OCI-LY3 (cell line): ENCODE measurements around the gene MED4.
"Not testable (repeated sequence)": the region's sequence is repeated elsewhere in the genome, so short reads cannot be mapped to it uniquely, and the experiment has no call there.

Experiments
- H2AFZ ChIP-seq: fragments of 200-600, 300-600 bp; shearing (Covaris generic); 2 replicates; pipeline ENCODE4 v1.6.0; 2014; ENCODE audit warnings: antibody characterized with exemption, low read depth, low read length
- H3K27ac ChIP-seq: fragments of 200-600, 300-600 bp; sonication (generic); 2 replicates; pipeline ENCODE4 v1.5.1; 2014; ENCODE audit warnings: mild to moderate bottlenecking, low read length, moderate library complexity, mixed read lengths
- H3K27me3 ChIP-seq: fragments of 200-600, 300-600 bp; sonication (generic); 2 replicates; pipeline ENCODE4 v1.6.1; 2014; ENCODE audit warnings: low read depth, low read length, mixed read lengths
- H3K36me3 ChIP-seq: fragments of 200-600, 300-600 bp; sonication (generic); replicated peaks from 2 replicates; pipeline ENCODE3; 2014; ENCODE audit warnings: low read depth, low read length, mixed read lengths
- H3K4me1 ChIP-seq: fragments of 300-600, 200-600 bp; sonication (generic); 2 replicates; pipeline ENCODE4 v1.6.1; 2014; ENCODE audit warnings: low read length, mixed read lengths
- H3K4me2 ChIP-seq: fragments of 200-600, 300-600 bp; sonication (generic); 2 replicates; pipeline ENCODE4 v1.6.1; 2014; ENCODE audit warnings: low read length, mixed read lengths
- H3K4me3 ChIP-seq: fragments of 300-600, 200-600 bp; sonication (generic); 2 replicates; pipeline ENCODE4 v1.5.1; 2014; ENCODE audit warnings: antibody characterized with exemption, mild to moderate bottlenecking, low read length, moderate library complexity
- H3K79me2 ChIP-seq: fragments of 300-600, 200-600 bp; shearing (Covaris generic); 2 replicates; pipeline ENCODE4 v1.6.1; 2014; ENCODE audit warnings: mild to moderate bottlenecking, low read length, mixed read lengths
- H3K9ac ChIP-seq: fragments of 300-600, 200-600 bp; shearing (Covaris generic); 2 replicates; pipeline ENCODE4 v1.6.0; 2014; ENCODE audit warnings: mild to moderate bottlenecking, low read length, moderate library complexity
- H3K9me3 ChIP-seq: fragments of 200-600, 300-600 bp; shearing (Covaris generic); 2 replicates; pipeline ENCODE4 v1.6.1; 2014; ENCODE audit warnings: low read length, mixed read lengths; ENCODE audit not compliant: insufficient read depth
- H4K20me1 ChIP-seq: fragments of 200-600, 300-600 bp; sonication (generic); 2 replicates; pipeline ENCODE4 v1.6.1; 2016; ENCODE audit warnings: low read length, mixed read lengths; ENCODE audit not compliant: insufficient read depth
- CTCF ChIP-seq: fragments of 200-600, 300-600 bp; sonication (generic); IDR thresholded peaks from 2 replicates; pipeline ENCODE4 v1.5.1; 2014; ENCODE audit warnings: antibody characterized with exemption, low read length, low read depth
- EZH2phosphoT487 ChIP-seq: fragments of 200-600 bp; shearing (Covaris generic); IDR thresholded peaks from 2 replicates; pipeline ENCODE4 v1.6.1; 2018; ENCODE audit warnings: antibody characterized with exemption, mixed run types, low read depth

Gene MED4

GRCh38 chr13:48066310-48066989 is 28.5 kb downstream of the MED4 start:
- H3K36me3 ChIP-seq, result peaks cover 64% of the 10 kb centered on the region
- H3K4me2 ChIP-seq, result no peak overlapping the region
- no peak overlapping the region for H2AFZ ChIP-seq
- no peak for TF ChIP-seq EZH2phosphoT487
- no peak for TF ChIP-seq CTCF
- H3K9ac ChIP-seq, result no peak overlapping the region
- no peaks in the 10 kb centered on the region for H3K9me3 ChIP-seq
- peak overlapping the region; percentile 42 for H3K27ac ChIP-seq
- H3K27me3 ChIP-seq, result no peaks in the 10 kb centered on the region
- peaks cover 14% of the 10 kb centered on the region for H3K4me1 ChIP-seq
- no peaks in the 10 kb centered on the region for H4K20me1 ChIP-seq
- H3K79me2 ChIP-seq, result no peaks in the 10 kb centered on the region
- no peak overlapping the region for H3K4me3 ChIP-seq

GRCh38 chr13:48059951-48060350 is 35.0 kb downstream of the MED4 start:
- H2AFZ ChIP-seq, H3K79me2 ChIP-seq: not testable (repeated sequence)

GRCh38 chr13:48058536-48058935 is 36.4 kb downstream of the MED4 start:
- not testable (repeated sequence) for H3K79me2 ChIP-seq, H3K9me3 ChIP-seq, H3K27me3 ChIP-seq, H3K9ac ChIP-seq, H2AFZ ChIP-seq, H3K4me1 ChIP-seq, H3K4me2 ChIP-seq, H3K27ac ChIP-seq, H4K20me1 ChIP-seq, H3K4me3 ChIP-seq
- H3K36me3 ChIP-seq, result peaks cover 13% of the 10 kb centered on the region

More at GRCh38 chr13:48059951-48060350, 35.0 kb downstream of the MED4 start:
- not testable (repeated sequence) for H3K36me3 ChIP-seq, H3K9ac ChIP-seq, H3K27ac ChIP-seq, H3K4me1 ChIP-seq, H4K20me1 ChIP-seq, H3K27me3 ChIP-seq, H3K9me3 ChIP-seq, H3K4me2 ChIP-seq, H3K4me3 ChIP-seq

GRCh38 chr13:48055712-48056111 is 39.2 kb downstream of the MED4 start:
- H3K36me3 ChIP-seq, result peaks cover 31% of the 10 kb centered on the region
- H3K4me3 ChIP-seq, result no peak overlapping the region

GRCh38 chr13:48054601-48055000 is 40.3 kb downstream of the MED4 start:
- Histone ChIP-seq H4K20me1 (no peaks in the 10 kb centered on the region), H3K9ac (no peak overlapping the region), H3K4me1 (no peaks in the 10 kb centered on the region), H3K36me3 (peaks cover 31% of the 10 kb centered on the region), H3K4me3 (no peak overlapping the region), H3K9me3 (no peaks in the 10 kb centered on the region), H3K27ac (no peak overlapping the region), H3K4me2 (no peak overlapping the region), H2AFZ (no peak overlapping the region), H3K27me3 (no peaks in the 10 kb centered on the region), H3K79me2 (no peaks in the 10 kb centered on the region)
- TF ChIP-seq CTCF, result no peak
- TF ChIP-seq EZH2phosphoT487, result no peak

More at GRCh38 chr13:48055712-48056111, 39.2 kb downstream of the MED4 start:
- Histone ChIP-seq H3K9me3 (no peaks in the 10 kb centered on the region), H3K4me1 (no peaks in the 10 kb centered on the region), H4K20me1 (no peaks in the 10 kb centered on the region), H3K27me3 (no peaks in the 10 kb centered on the region), H2AFZ (no peak overlapping the region), H3K4me2 (no peak overlapping the region), H3K27ac (no peak overlapping the region), H3K79me2 (no peaks in the 10 kb centered on the region), H3K9ac (no peak overlapping the region)
- TF ChIP-seq CTCF, result no peak
